ENCODE measurements around the gene BCAS1.

The BCAS1 gene

GRCh38 chr20:53900380-53900999, 169.9 kb downstream of the BCAS1 start:
- peak; percentile 91 for DNase-seq

DNA sequence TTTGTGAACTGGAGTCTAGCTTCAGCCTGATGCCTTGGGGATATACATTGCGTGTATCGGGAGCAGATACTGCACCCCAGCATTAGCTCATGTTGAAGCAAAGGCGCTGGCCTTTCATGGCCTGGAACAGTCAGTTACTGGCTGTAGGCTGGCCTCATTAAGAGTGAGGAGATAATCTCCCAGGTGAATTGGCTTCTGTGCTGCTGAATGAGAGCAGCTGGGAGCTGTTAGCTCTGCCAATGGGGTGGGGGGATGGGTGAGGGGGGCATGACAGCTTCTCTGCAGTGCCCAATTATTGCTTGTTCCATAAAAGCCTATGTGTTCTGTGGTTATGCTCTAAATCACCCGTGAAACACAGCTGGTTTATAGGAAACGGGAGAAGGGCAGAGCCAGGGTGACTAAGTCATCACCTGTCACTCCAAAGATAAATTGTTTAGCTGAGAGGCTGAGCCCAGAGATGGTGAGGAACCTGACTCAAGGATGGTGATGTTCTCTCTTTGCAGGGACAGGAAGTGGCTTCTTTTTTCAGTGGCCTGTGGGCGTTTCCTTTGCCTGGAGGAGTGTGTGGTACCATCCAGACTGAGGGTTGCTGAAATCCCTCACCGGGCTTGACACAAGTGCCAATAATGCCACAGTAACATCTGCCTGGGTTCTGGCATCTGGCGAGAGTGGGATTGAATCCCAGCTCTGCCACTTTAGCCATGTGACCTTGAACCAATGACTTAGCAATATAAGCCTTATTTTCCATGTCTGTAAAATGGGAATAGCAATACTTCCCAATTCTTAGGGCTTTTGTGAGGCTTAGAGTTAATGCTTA, 170.8 kb downstream of the BCAS1 start:
- peak; percentile 86 for DNase-seq

DNA sequence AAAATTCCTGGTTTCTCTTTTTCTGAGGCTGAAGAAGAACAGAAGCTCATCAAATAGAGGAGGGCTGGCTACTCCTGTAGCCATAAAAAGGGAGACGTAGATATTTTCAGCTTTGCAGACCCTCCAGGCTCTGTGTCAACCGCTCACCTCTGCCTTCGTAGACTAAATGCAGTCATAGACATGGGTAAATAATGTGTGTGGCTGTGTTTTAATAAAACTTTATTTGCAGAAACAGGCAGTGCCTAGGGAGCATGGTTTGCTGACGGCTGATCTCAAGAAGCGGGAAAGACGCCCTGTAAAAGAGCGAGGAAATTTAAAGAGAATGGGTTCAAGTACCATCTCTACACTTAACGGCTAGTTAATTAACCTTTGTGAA, 171.8 kb downstream of the BCAS1 start:
- no peak for DNase-seq

- DNase-seq, result no peak
Measured at GRCh38 chr20:53897884-53898555, 172.4 kb downstream of the BCAS1 start.

DNA sequence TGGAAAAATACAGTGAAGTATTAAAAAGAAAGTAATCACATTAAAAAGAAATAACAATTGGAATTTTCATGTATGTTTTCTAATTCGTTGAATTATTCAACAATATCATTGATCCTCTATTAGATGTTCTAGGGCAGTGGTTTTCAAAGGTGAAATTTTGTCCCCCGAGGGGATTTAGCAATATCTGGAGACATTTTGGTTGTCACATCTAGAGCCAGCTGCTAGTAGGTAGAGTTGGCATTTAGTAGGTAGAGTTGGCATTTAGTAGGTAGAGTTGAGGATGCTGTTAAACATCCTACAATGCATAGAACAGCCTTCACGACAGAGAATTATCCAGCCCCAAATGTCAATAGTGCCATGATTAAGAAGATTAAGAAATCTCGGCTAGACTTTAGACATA, 173.7 kb downstream of the BCAS1 start:
- DNase-seq, result no peak

- no peak for DNase-seq
Measured at GRCh38 chr20:53896041-53896440, 174.4 kb downstream of the BCAS1 start.

DNA sequence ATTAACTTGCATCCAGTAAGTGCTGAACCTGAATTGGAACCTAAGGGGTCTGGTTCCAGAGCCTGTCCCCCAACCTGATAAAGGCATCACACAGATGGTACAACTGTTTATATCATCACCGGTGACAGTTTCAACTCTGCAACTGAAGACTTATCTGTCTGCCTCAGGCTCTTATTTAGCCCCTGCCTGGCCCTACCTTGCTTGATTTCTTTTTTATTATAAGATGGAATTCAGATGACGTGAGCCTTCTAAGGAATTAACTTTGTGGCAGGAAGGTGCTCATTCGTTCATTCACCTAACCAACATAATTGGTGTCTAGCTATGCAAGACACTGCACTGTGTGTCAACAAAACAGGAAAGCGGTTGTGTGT, 175.0 kb downstream of the BCAS1 start:
- DNase-seq, result no peak

- no peak for DNase-seq
Measured at GRCh38 chr20:53894707-53895384, 175.5 kb downstream of the BCAS1 start.
